Heart right ventricle (tissue), 16 donors: ENCODE measurements around the gene UTS2B. TPM values are rescaled to one million over a fixed set of nuclear protein-coding genes. Genes with fewer than 3 reads are reported as not detected.

Experiments
- ATAC-seq, 8 donors: fragments of 200-7000 bp; cut with Tn5 transposase; one replicate each; pipeline ENCODE4 v1.9.1; 2020; ENCODE audit warnings: mild to moderate bottlenecking in 8 of 8, moderate library complexity in 8 of 8, moderate number of reproducible peaks in 1 of 8
- DNase-seq, 2 donors: peaks; one replicate each; pipeline ENCODE4 v3.0.0-alpha.2; 2020
- H3K27ac ChIP-seq, 10 donors: fragments of 200-600 bp; sonication (generic) in 2 of 10; one replicate each; pipeline versions ENCODE4 v1.5.0 to v1.8.0; 2020 to 2022; ENCODE audit warnings: mild to moderate bottlenecking in 3 of 10
- H3K27me3 ChIP-seq, 7 donors: fragments of 200-600 bp; one replicate each; pipeline ENCODE4 v1.8.0; 2021 to 2022; ENCODE audit warnings: mild to moderate bottlenecking in 2 of 7
- H3K36me3 ChIP-seq, 9 donors: fragments of 200-600 bp; sonication (generic) in 1 of 9; one replicate each; pipeline versions ENCODE4 v1.5.0 to v1.8.0; 2020 to 2022; ENCODE audit warnings: mild to moderate bottlenecking in 2 of 9
- H3K4me1 ChIP-seq, 9 donors: fragments of 200-600 bp; sonication (generic) in 1 of 9; one replicate each; pipeline versions ENCODE4 v1.5.0 to v1.8.0; 2020 to 2022; ENCODE audit warnings: mild to moderate bottlenecking in 4 of 9
- H3K4me3 ChIP-seq, 10 donors: fragments of 200-600 bp; sonication (generic) in 2 of 10; one replicate each; pipeline versions ENCODE4 v1.5.0 to v1.8.0; 2020 to 2022; ENCODE audit warnings: mild to moderate bottlenecking in 7 of 10, moderate library complexity in 2 of 10
- H3K9me3 ChIP-seq, 11 donors: fragments of 200-600 bp in 10 of 11; sonication (generic) in 2 of 11; one replicate each; pipeline versions ENCODE4 v1.5.0 to v1.8.0; 2013 to 2022; ENCODE audit warnings: mild to moderate bottlenecking in 2 of 11, control low read depth in 1 of 11, moderate library complexity in 1 of 11
- CTCF ChIP-seq, 9 donors: fragments of 200-600 bp; sonication (generic) in 2 of 9; IDR thresholded peaks; one replicate each; pipeline versions ENCODE4 v1.5.0 to v1.8.0; 2021 to 2022; ENCODE audit warnings: antibody characterized with exemption in 9 of 9, mild to moderate bottlenecking in 5 of 9, moderate library complexity in 1 of 9
- WGBS, 2 donors: extraction: QIAGEN DNeasy Blood & Tissue Kit; methylation state at CpG; one replicate each; pipeline ENCODE4 v1.1.7; 2013; ENCODE audit warnings: inconsistent platforms in 1 of 2; 5-methylcytosine and 5-hydroxymethylcytosine counted together
- intact Hi-C, 10 donors: fragments of 100-400 bp; cut with DNase I; formaldehyde crosslinking; loops; one replicate each; pipeline versions ENCODE4 v1.11.1 to v1.14.2; 2022
- polyA plus RNA-seq, 2 donors: library from polyadenylated mRNA; stranded (reverse); fragments of 200-250 nt; gene quantifications; one replicate each; pipeline ENCODE4 v1.2.3, GENCODE V29; 2013
- total RNA-seq, 10 donors: library from RNA; stranded (reverse); fragmentation: NEBNext Ultra II Directional in 3 of 10; extraction: Animal tissue kit (Norgen Biotek cat#: 25700) in 3 of 10; gene quantifications; one replicate each; pipeline versions ENCODE4 v1.2.1 to v1.2.4, GENCODE V29; 2021 to 2023
- donor health status: Arrhythmogenic right ventricular cardiomyopathy.
- donor health status: ischemic (EF 13 %, LVEDD 7.1; RV severe dilation, severe dysfunction).
- donor health status: healthy with polysubstance abuse.
- donor health status: DM: no; HTN: yes; CAD: no.
- donor health status: DM: no; HTN: no; CAD: no.
- donor health status: ischemic (EF 25% LVEDD 6.9; RV normal size, moderate dysfunction).
- donor health status: ischemic (EF 25% LVEDD 5.7; RV mildly dilated, moderate dysfunction).
- donor health status: healthy.
- donor health status: DM: yes; HTN: yes; CAD: no.
- donor health status: Ischemic cardiomyopathy.
- donor health status: ischemic (EF 35%, LVEDD 5.7; RV mildly dilated, moderate dysfunction).
- donor health status: nonischemic (EF 11% LVEDD 7.7; RV severe dilation, severe dysfunction).
- donor health status: DM: yes; HTN: yes; CAD: no.
- donor health status: PGD.
- donor health status: ischemic (EF 29% LVEDD 5.4; RV normal size, mild dysfunction).
- donor health status: nonischemic (EF 23%, LVEDD 6.1; RV moderate dilation, normal function).

Gene UTS2B
- total and polyA plus RNA-seq, 12 donors, result 0.10 to 0.53 (median 0.25) TPM; not detected in 5

- Histone ChIP-seq H3K9me3 (no peaks in the 10 kb centered on the region), H3K27me3 (no peaks in the 10 kb centered on the region), H3K4me1 (peaks cover 0 to 15% (median 3%) of the 10 kb centered on the region in 9 donors), H3K4me3 (no peak overlapping the region), H3K27ac (no peak overlapping the region), H3K36me3 (no peaks in the 10 kb centered on the region)
- intact Hi-C loops, result loop anchor here in 9 of 10 donors (5.0 to 10.0 kb wide), 7 partner anchors 130 to 160 kb away; no protein-coding TSS in a partner anchor
- TF ChIP-seq CTCF (IDR thresholded peaks at IDR 0.05), result peak in 8 of 9 donors; percentile 14 to 66 (median 53)
- no peak for DNase-seq
- no peak for ATAC-seq
- 17 to 29% methylated on average over 2 of the region's 2 CpGs for WGBS, 2 donors
These were observed 86.0 kb downstream of the UTS2B start for GRCh38 chr3:191244242-191244867.

- no peaks in the 10 kb centered on the region for H3K27me3 ChIP-seq
- H3K4me1 ChIP-seq, result peaks cover 0 to 25% (median 4%) of the 10 kb centered on the region in 9 donors
- H3K4me3 ChIP-seq, result no peak overlapping the region
- H3K27ac ChIP-seq, result no peak overlapping the region
- DNase-seq (no peak), ATAC-seq (peak in 1 of 8 donors; percentile 28)
- H3K36me3 ChIP-seq, result no peaks in the 10 kb centered on the region
- no peaks in the 10 kb centered on the region for H3K9me3 ChIP-seq
- intact Hi-C loops, result loop anchor here in 9 of 10 donors (5.0 to 10.0 kb wide), 7 partner anchors 134 to 164 kb away; no protein-coding TSS in a partner anchor
- no peak for TF ChIP-seq CTCF (IDR thresholded peaks at IDR 0.05)
- 74 to 85% methylated on average over 5 of the region's 5 CpGs for WGBS, 2 donors
These were observed 89.8 kb downstream of the UTS2B start for GRCh38 chr3:191240486-191240885.

- Histone ChIP-seq H3K4me3 (no peak overlapping the region), H3K36me3 (no peaks in the 10 kb centered on the region), H3K9me3 (no peaks in the 10 kb centered on the region), H3K4me1 (peaks cover 0 to 25% (median 4%) of the 10 kb centered on the region in 9 donors), H3K27me3 (no peaks in the 10 kb centered on the region), H3K27ac (no peak overlapping the region)
- ATAC-seq, result peak in 4 of 8 donors; percentile 44 to 57 (median 47)
- DNase-seq, result no peak
- intact Hi-C loops, result loop anchor here in 9 of 10 donors (5.0 to 10.0 kb wide), 7 partner anchors 135 to 165 kb away; no protein-coding TSS in a partner anchor
- no peak for TF ChIP-seq CTCF (IDR thresholded peaks at IDR 0.05)
- 63 to 74% methylated on average over 1 of the region's 1 CpG for WGBS, 2 donors
These were observed 90.8 kb downstream of the UTS2B start for GRCh38 chr3:191239407-191240031.

- no peak for ATAC-seq
- Histone ChIP-seq H3K36me3 (no peaks in the 10 kb centered on the region), H3K27me3 (no peaks in the 10 kb centered on the region), H3K4me3 (no peak overlapping the region), H3K9me3 (no peaks in the 10 kb centered on the region), H3K27ac (no peak overlapping the region), H3K4me1 (peaks cover 0 to 25% (median 4%) of the 10 kb centered on the region in 9 donors)
- intact Hi-C loops, result no loop called here
- no peak for TF ChIP-seq CTCF (IDR thresholded peaks at IDR 0.05)
- 73 to 75% methylated on average over 4 of the region's 4 CpGs for whole genome bisulfite sequencing, 2 donors
- DNase-seq, result no peak
These were observed 92.0 kb downstream of the UTS2B start for GRCh38 chr3:191238321-191238817.
